ENCODE measurements around the gene GOLPH3. TPM values are rescaled to one million over a fixed set of nuclear protein-coding genes. Genes with fewer than 3 reads are reported as not detected.

GOLPH3 gene
- polyA plus RNA-seq, 1 donor from 2014 or later: 75.8 TPM

DNA sequence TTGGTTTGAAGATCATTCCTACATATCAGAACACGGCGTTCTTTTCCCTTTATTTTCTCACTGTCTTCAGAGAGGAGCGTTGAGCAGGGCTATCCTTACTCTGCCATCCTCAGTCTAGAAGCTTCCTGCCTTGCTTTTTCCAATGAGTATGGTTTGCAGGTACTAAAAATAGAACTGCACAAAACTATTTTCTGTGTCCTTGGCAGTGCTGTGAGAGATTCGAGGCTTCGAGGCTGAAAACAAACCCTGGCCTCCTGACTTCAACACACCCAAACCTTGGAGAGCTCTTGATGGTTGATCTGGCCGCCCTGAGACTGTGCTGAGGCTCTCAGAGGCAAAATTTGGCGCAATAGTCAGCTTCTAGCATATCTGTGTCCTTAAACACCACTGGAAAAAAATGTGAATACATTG is 78.9 kb downstream of the GOLPH3 start:
- H3K79me2 ChIP-seq (replicated peaks; ENCODE audit: insufficient read depth, low read length): no peaks in the 10 kb centered on the region
- no peak overlapping the region for H2AFZ ChIP-seq (ENCODE audit: low read depth, low read length)
- no peak overlapping the region for H3K27ac ChIP-seq (ENCODE audit: low read length)
- H3F3A ChIP-seq (ENCODE audit: insufficient read depth, low read length, poor library complexity, severe bottlenecking): no peaks in the 10 kb centered on the region
- no peaks in the 10 kb centered on the region for H3K27me3 ChIP-seq (ENCODE audit: insufficient read depth, low read depth, low read length)
- H3K4me2 ChIP-seq (ENCODE audit: low read length): no peak overlapping the region
- TF ChIP-seq POLR2AphosphoS5 (IDR thresholded peaks at IDR 0.05): no peak
- TF ChIP-seq, protein P1, sequence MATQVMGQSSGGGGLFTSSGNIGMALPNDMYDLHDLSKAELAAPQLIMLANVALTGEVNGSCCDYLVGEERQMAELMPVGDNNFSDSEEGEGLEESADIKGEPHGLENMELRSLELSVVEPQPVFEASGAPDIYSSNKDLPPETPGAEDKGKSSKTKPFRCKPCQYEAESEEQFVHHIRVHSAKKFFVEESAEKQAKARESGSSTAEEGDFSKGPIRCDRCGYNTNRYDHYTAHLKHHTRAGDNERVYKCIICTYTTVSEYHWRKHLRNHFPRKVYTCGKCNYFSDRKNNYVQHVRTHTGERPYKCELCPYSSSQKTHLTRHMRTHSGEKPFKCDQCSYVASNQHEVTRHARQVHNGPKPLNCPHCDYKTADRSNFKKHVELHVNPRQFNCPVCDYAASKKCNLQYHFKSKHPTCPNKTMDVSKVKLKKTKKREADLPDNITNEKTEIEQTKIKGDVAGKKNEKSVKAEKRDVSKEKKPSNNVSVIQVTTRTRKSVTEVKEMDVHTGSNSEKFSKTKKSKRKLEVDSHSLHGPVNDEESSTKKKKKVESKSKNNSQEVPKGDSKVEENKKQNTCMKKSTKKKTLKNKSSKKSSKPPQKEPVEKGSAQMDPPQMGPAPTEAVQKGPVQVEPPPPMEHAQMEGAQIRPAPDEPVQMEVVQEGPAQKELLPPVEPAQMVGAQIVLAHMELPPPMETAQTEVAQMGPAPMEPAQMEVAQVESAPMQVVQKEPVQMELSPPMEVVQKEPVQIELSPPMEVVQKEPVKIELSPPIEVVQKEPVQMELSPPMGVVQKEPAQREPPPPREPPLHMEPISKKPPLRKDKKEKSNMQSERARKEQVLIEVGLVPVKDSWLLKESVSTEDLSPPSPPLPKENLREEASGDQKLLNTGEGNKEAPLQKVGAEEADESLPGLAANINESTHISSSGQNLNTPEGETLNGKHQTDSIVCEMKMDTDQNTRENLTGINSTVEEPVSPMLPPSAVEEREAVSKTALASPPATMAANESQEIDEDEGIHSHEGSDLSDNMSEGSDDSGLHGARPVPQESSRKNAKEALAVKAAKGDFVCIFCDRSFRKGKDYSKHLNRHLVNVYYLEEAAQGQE (IDR thresholded peaks at IDR 0.05; ENCODE audit: borderline replicate concordance): no peak
- no peak for TF ChIP-seq MXI1 (conservative IDR thresholded peaks at IDR 0.05; ENCODE audit: poor library complexity, severe bottlenecking)
- no peak for TF ChIP-seq EZH2 (IDR thresholded peaks at IDR 0.05; ENCODE audit: borderline replicate concordance, insufficient read depth, low read length, poor library complexity, severe bottlenecking)
- no peak for TF ChIP-seq TAF1 (IDR thresholded peaks at IDR 0.05; ENCODE audit: low read depth)
- no peak for TF ChIP-seq SMC3 (conservative IDR thresholded peaks at IDR 0.05; ENCODE audit: poor library complexity)
- TF ChIP-seq, protein P2, sequence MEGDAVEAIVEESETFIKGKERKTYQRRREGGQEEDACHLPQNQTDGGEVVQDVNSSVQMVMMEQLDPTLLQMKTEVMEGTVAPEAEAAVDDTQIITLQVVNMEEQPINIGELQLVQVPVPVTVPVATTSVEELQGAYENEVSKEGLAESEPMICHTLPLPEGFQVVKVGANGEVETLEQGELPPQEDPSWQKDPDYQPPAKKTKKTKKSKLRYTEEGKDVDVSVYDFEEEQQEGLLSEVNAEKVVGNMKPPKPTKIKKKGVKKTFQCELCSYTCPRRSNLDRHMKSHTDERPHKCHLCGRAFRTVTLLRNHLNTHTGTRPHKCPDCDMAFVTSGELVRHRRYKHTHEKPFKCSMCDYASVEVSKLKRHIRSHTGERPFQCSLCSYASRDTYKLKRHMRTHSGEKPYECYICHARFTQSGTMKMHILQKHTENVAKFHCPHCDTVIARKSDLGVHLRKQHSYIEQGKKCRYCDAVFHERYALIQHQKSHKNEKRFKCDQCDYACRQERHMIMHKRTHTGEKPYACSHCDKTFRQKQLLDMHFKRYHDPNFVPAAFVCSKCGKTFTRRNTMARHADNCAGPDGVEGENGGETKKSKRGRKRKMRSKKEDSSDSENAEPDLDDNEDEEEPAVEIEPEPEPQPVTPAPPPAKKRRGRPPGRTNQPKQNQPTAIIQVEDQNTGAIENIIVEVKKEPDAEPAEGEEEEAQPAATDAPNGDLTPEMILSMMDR (IDR thresholded peaks at IDR 0.05; ENCODE audit: poor library complexity, severe bottlenecking): no peak
- TF ChIP-seq EP300 (conservative IDR thresholded peaks at IDR 0.05; ENCODE audit: poor library complexity, severe bottlenecking): no peak
- TF ChIP-seq RAD21 (conservative IDR thresholded peaks at IDR 0.05): no peak
- H3K9ac ChIP-seq (ENCODE audit: low read length): no peak overlapping the region
- no peaks in the 10 kb centered on the region for H3K9me3 ChIP-seq (ENCODE audit: low read length)
- H3K4me3 ChIP-seq (ENCODE audit: low read length): no peak overlapping the region
- no peaks in the 10 kb centered on the region for H3K36me3 ChIP-seq (ENCODE audit: insufficient read depth, low read length)
- no peaks in the 10 kb centered on the region for H4K20me1 ChIP-seq (ENCODE audit: insufficient read depth)
- H3K9me2 ChIP-seq (ENCODE audit: insufficient read depth, low read length): no peaks in the 10 kb centered on the region

DNA sequence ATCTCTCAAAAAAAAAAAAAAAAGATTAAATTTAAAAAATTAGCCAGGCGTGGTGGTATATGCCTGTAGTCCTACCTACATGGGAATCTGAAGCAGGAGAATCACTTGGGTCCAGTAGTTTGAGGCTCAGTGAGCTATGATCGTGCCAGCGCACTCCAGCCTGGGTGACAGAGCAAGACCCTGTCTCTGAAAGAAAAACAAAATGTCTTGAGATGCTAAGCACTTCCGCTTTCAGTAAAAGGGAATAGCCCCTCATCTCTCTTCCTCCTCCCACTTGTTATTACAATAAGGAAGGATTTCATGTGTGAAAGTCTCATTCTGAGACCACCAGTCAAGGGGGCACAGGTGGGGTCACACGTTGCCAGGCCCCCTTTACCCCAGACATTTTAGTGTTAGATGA is 79.4 kb downstream of the GOLPH3 start:
- no peaks in the 10 kb centered on the region for H4K20me1 ChIP-seq (ENCODE audit: insufficient read depth)
- no peaks in the 10 kb centered on the region for H3K9me2 ChIP-seq (ENCODE audit: insufficient read depth, low read length)
- no peak overlapping the region for H3K4me3 ChIP-seq (ENCODE audit: low read length)
- no peaks in the 10 kb centered on the region for H3K9me3 ChIP-seq (ENCODE audit: low read length)
- H3K36me3 ChIP-seq (ENCODE audit: insufficient read depth, low read length): no peaks in the 10 kb centered on the region
- TF ChIP-seq MXI1 (conservative IDR thresholded peaks at IDR 0.05; ENCODE audit: poor library complexity, severe bottlenecking) (no peak), EP300 (conservative IDR thresholded peaks at IDR 0.05; ENCODE audit: poor library complexity, severe bottlenecking) (no peak), SMC3 (conservative IDR thresholded peaks at IDR 0.05; ENCODE audit: poor library complexity) (no peak), EZH2 (IDR thresholded peaks at IDR 0.05; ENCODE audit: borderline replicate concordance, insufficient read depth, low read length, poor library complexity, severe bottlenecking) (no peak), RAD21 (conservative IDR thresholded peaks at IDR 0.05) (no peak)
- TF ChIP-seq, protein P1 (IDR thresholded peaks at IDR 0.05; ENCODE audit: borderline replicate concordance): no peak
- TF ChIP-seq, protein P2 (IDR thresholded peaks at IDR 0.05; ENCODE audit: poor library complexity, severe bottlenecking): no peak
- H3K27me3 ChIP-seq (ENCODE audit: insufficient read depth, low read depth, low read length): no peaks in the 10 kb centered on the region
- no peaks in the 10 kb centered on the region for H3F3A ChIP-seq (ENCODE audit: insufficient read depth, low read length, poor library complexity, severe bottlenecking)
- no peaks in the 10 kb centered on the region for H3K79me2 ChIP-seq (replicated peaks; ENCODE audit: insufficient read depth, low read length)
- no peak overlapping the region for H3K27ac ChIP-seq (ENCODE audit: low read length)
- no peak overlapping the region for H3K4me2 ChIP-seq (ENCODE audit: low read length)
- no peak overlapping the region for H3K9ac ChIP-seq (ENCODE audit: low read length)
- H2AFZ ChIP-seq (ENCODE audit: low read depth, low read length): no peak overlapping the region

All from neural cell (in vitro differentiated cells).